ENCODE results near the gene RASA2. TPM values are rescaled to one million over a fixed set of nuclear protein-coding genes. Genes with fewer than 3 reads are reported as not detected.
A peak's percentile ranks its signal among the peaks of the same experiment; 100 is the strongest.

Gene RASA2
- total and polyA plus RNA-seq, 11 donors = 2.0 to 12.3 (median 3.4) TPM

DNA sequence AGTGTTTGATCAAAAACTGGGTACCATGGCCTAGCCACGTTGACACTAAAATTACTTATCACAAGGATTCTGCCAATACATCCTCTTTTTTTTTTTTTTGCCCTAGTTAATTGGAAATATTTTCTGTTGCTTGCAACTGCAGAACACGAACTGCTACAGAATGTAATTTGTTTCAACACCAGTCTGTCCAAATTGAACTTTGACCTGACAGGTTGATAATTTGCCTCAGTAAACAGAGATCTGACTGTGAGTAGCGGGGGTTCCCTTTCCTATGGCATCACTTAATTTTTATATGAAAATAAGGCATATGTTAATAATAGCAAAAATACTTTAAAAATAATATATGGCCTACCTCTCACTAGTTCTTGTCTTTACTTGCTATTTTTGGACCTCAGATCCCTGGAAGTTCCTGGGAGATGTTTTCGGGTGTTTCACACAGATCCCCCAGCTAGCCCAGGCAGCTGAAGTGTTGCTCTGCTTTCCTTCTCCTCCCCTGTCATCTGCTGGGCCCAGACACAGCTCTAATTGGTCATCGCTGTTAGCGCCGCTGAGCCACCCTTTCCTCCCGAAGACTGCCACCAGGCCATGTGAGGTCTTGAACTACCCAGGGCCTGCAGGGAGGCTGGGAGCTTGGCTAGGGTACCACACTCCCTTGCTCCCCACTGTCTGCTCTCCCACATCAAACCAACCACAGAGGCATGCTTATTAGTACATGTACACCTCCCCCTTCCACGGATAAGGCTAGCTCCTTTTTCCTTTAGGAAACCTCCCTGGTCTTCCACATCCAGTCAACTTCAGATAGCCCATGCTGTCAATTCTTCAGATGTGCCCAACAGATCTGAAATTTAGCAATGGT is 161.5 kb downstream of the RASA2 start:
- no peak overlapping the region for H3K4me3 ChIP-seq
- H3K36me3 ChIP-seq = no peaks in the 10 kb centered on the region
- no peak for ATAC-seq
- no peak for TF ChIP-seq POLR2A (IDR thresholded peaks at IDR 0.05)
- TF ChIP-seq, protein P1, sequence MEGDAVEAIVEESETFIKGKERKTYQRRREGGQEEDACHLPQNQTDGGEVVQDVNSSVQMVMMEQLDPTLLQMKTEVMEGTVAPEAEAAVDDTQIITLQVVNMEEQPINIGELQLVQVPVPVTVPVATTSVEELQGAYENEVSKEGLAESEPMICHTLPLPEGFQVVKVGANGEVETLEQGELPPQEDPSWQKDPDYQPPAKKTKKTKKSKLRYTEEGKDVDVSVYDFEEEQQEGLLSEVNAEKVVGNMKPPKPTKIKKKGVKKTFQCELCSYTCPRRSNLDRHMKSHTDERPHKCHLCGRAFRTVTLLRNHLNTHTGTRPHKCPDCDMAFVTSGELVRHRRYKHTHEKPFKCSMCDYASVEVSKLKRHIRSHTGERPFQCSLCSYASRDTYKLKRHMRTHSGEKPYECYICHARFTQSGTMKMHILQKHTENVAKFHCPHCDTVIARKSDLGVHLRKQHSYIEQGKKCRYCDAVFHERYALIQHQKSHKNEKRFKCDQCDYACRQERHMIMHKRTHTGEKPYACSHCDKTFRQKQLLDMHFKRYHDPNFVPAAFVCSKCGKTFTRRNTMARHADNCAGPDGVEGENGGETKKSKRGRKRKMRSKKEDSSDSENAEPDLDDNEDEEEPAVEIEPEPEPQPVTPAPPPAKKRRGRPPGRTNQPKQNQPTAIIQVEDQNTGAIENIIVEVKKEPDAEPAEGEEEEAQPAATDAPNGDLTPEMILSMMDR (IDR thresholded peaks at IDR 0.05) = no peak
- intact Hi-C loops (cut with DNase I) = loop anchor here in 2 of 10 donors (10.0 kb wide), 1 partner anchor 87 kb away; the partner anchor contains the start of gene RNF7 (in 2 of the 2)
- H3K27ac ChIP-seq = peak overlapping the region in 1 of 12 donors; percentile 74
- H3K27me3 ChIP-seq = no peaks in the 10 kb centered on the region
- DNase-seq = no peak
- H3K9me3 ChIP-seq = no peaks in the 10 kb centered on the region
- WGBS, 4 donors = 66 to 72% (median 67%) methylated on average over 9 of the region's 9 CpGs
- peaks cover 0 to 6% (median 0%) of the 10 kb centered on the region in 12 donors for H3K4me1 ChIP-seq

DNA sequence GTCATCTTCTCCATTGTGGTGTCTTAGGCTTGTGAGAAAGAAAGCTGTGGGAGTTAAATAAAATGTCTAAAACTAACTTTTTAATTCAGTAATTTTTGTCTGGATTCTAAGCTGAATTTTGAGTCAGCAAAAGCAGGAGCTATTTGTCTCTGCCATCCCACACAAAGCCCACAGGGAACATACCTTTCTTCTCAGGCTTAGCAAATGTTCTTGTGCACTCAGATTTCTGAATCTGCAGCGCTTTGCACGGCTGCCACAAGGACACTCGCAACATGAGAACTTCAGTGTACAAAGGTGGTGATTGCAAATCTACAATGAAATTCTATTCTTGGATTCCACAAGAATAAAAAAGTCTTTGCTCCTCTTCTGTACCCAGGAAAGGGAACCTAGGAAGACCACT is 163.0 kb downstream of the RASA2 start:
- WGBS, 4 donors = 54 to 86% (median 69%) methylated on average over 3 of the region's 3 CpGs
- H3K27ac ChIP-seq = no peak overlapping the region
- TF ChIP-seq POLR2A (IDR thresholded peaks at IDR 0.05) = no peak
- TF ChIP-seq, protein P1 (IDR thresholded peaks at IDR 0.05) = no peak
- no peak for ATAC-seq
- H3K9me3 ChIP-seq = no peaks in the 10 kb centered on the region
- intact Hi-C loops (cut with DNase I) = loop anchor here in 3 of 10 donors (10.0 kb wide), 2 partner anchors 85 to 265 kb away; partner anchors contain the start of gene RNF7 (in 2 of the 3)
- H3K27me3 ChIP-seq = no peaks in the 10 kb centered on the region
- no peak overlapping the region for H3K4me3 ChIP-seq
- H3K4me1 ChIP-seq = peaks cover 0 to 6% (median 0%) of the 10 kb centered on the region in 12 donors
- H3K36me3 ChIP-seq = no peaks in the 10 kb centered on the region
- DNase-seq = no peak

DNA sequence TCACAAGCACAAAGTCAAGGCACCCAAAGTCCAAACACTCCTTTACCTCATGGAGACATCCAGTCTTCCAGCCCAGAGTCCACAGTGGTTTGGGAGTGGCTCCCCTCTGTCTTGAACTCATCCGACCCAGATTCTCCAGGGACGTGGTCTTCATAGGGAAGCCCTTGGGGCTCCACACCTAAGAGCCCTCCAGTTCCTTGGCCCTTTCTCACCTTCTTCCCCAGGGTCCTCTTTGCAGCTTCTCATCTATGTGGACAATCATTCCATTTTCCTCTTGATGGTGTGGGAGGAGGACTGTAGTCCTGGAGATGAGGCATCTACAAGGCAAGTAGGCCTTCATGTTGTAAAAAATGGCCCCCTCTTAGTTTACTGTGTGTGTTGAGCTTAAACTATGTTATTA is 164.0 kb downstream of the RASA2 start:
- peaks cover 0 to 6% (median 0%) of the 10 kb centered on the region in 12 donors for H3K4me1 ChIP-seq
- WGBS, 4 donors = 94 to 99% (median 98%) methylated on average over 2 of the region's 2 CpGs
- ATAC-seq = no peak

DNA sequence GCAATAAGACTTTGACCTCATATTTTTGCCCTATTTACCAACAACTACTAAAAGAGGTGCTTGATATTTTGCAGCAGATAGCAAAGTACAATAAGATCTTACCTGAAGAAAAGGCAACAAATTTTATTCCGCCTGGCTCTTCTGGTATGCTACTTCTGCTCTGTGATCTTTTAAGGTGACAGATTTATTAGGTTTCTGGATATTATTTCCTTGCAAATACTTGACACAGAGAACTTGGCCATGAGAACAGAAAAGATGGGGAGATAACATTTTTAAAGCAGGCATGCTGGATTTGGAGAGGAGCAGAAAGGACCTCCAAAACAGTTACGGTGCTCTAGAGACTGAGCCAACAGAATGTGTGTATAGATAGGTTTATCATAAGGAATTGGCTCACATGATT is 164.6 kb downstream of the RASA2 start:
- no peaks in the 10 kb centered on the region for H3K9me3 ChIP-seq
- TF ChIP-seq POLR2A (IDR thresholded peaks at IDR 0.05) = no peak
- TF ChIP-seq, protein P1 (IDR thresholded peaks at IDR 0.05) = no peak
- H3K27ac ChIP-seq = peak overlapping the region in 1 of 12 donors; percentile 69
- DNase-seq = no peak
- no peak overlapping the region for H3K4me3 ChIP-seq
- H3K36me3 ChIP-seq = no peaks in the 10 kb centered on the region
- 45 to 92% (median 67%) methylated on average over 1 to 2 of the region's 2 CpGs for WGBS, 4 donors
- intact Hi-C loops (cut with DNase I) = loop anchor here in 1 of 10 donors (10.0 kb wide), 1 partner anchor 263 kb away; no protein-coding TSS in a partner anchor
- no peaks in the 10 kb centered on the region for H3K27me3 ChIP-seq
- H3K4me1 ChIP-seq = peaks cover 0 to 5% (median 0%) of the 10 kb centered on the region in 12 donors
- ATAC-seq = no peak

More for the DNA sequence above, 164.0 kb downstream of the RASA2 start:
- H3K27me3 ChIP-seq = no peaks in the 10 kb centered on the region
- DNase-seq = no peak
- no peaks in the 10 kb centered on the region for H3K9me3 ChIP-seq
- TF ChIP-seq POLR2A (IDR thresholded peaks at IDR 0.05) = no peak
- TF ChIP-seq, protein P1 (IDR thresholded peaks at IDR 0.05) = no peak
- H3K4me3 ChIP-seq = no peak overlapping the region
- peak overlapping the region in 1 of 12 donors; percentile 18 for H3K27ac ChIP-seq
- intact Hi-C loops (cut with DNase I) = loop anchor here in 1 of 10 donors (10.0 kb wide), 1 partner anchor 264 kb away; no protein-coding TSS in a partner anchor
- H3K36me3 ChIP-seq = no peaks in the 10 kb centered on the region
